Measurements from ENCODE around the gene ISOC2.
"Not testable (repeated sequence)": the region's sequence is repeated elsewhere in the genome, so short reads cannot be mapped to it uniquely, and the experiment has no call there.

The ISOC2 gene

DNA sequence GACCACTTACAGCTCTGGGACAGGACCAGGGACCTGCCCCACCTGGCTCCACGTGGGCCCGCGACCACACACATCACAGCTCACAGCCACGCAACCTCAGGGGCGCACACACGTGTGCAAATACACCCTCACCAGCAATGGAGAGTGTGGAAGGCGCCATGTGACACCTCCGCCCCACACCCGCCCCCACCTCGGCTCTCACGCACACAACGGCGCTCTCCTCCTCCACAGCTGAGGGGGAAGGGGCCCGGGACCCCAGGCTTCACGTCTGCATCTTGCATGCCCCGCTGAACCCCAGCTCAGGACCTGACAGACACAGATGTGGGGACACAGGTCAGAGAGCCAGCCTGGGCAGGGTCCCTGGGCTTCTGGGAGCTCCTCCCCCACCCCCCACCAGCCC, 12.0 kb downstream of the ISOC2 start:
- CTCF ChIA-PET, result no interaction called here
- TF ChIP-seq ARNT (IDR thresholded peaks at IDR 0.05) (no peak), L3MBTL2 (conservative IDR thresholded peaks at IDR 0.05) (no peak), ZNF384 (IDR thresholded peaks at IDR 0.05) (no peak), LEF1 (IDR thresholded peaks at IDR 0.05; ENCODE audit: borderline replicate concordance) (no peak), HDGF (IDR thresholded peaks at IDR 0.05; ENCODE audit: borderline replicate concordance) (no peak), NFRKB (IDR thresholded peaks at IDR 0.05) (no peak), BHLHE40 (IDR thresholded peaks at IDR 0.05; ENCODE audit: borderline replicate concordance) (no peak), FOXA1 (IDR thresholded peaks at IDR 0.05) (no peak), SUZ12 (IDR thresholded peaks at IDR 0.05) (no peak), CTBP1 (IDR thresholded peaks at IDR 0.05; ENCODE audit: borderline replicate concordance) (no peak), FOXK2 (IDR thresholded peaks at IDR 0.05) (no peak), TARDBP (IDR thresholded peaks at IDR 0.05) (no peak), SP1 (IDR thresholded peaks at IDR 0.05) (no peak), ELF4 (IDR thresholded peaks at IDR 0.05) (no peak), FOXM1 (IDR thresholded peaks at IDR 0.05; ENCODE audit: borderline replicate concordance) (no peak)
- TF ChIP-seq, protein P1, sequence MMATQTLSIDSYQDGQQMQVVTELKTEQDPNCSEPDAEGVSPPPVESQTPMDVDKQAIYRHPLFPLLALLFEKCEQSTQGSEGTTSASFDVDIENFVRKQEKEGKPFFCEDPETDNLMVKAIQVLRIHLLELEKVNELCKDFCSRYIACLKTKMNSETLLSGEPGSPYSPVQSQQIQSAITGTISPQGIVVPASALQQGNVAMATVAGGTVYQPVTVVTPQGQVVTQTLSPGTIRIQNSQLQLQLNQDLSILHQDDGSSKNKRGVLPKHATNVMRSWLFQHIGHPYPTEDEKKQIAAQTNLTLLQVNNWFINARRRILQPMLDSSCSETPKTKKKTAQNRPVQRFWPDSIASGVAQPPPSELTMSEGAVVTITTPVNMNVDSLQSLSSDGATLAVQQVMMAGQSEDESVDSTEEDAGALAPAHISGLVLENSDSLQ (IDR thresholded peaks at IDR 0.05), result no peak
- POLR2A ChIA-PET, result interaction anchor here (1.2 kb wide), 1 partner anchor 27 kb away, joined by 3 read pairs; the partner anchor contains the start of gene ZNF628
- no peak for DNase-seq (ENCODE audit: extremely low spot score)

DNA sequence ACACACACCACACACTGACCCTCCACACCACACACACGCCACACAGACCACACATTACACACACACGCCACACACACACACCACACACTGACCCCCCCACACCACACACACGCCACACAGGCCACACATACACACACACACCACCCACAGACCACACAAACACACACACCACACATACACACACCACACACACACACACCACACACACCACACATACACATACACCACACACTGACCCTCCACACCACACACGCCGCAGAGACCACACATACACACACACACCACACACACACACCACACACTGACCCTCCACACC, 13.3 kb downstream of the ISOC2 start:
- POLR2A ChIA-PET, result not testable (repeated sequence)

DNA sequence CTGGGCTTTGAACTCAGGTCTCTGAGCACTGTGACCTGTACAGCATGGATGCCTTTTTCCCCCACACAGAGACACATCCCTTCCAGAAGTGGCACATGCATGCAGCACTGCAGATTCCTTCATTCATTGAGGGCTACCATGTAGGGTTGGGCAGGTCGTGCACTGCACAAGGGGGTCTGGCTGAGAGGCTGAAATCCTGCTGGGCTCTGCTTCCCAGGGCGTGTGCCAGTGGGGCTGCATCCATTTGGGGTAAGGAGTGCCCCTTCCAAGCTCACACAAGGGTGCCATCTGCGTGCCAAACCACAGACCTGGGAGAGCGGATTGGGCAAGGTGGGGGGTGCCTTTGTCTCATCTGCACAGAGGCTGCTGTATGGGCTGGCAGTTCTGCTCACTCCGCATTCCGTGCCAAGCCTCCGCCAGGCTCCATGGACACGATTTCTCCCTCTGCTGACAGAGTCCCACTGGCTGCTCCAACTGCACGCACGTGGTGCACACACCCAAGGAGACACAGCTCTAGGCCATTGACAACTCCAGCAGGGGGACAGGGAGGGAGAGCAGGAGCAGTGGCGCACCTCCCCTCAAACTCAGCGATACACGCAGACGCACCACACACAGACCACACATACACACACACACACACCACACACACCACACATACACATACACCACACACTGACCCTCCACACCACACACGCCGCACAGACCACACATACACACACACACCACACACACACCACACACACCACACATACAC, 13.8 kb downstream of the ISOC2 start:
- TF ChIP-seq SP1 (IDR thresholded peaks at IDR 0.05), result no peak
- TF ChIP-seq SUZ12 (IDR thresholded peaks at IDR 0.05), result no peak
- no peak for TF ChIP-seq LEF1 (IDR thresholded peaks at IDR 0.05; ENCODE audit: borderline replicate concordance)
- ChIA-PET POLR2A (no interaction called here), CTCF (no interaction called here)
- DNase-seq (ENCODE audit: extremely low spot score), result no peak

More for the DNA sequence above, 13.3 kb downstream of the ISOC2 start:
- CTCF ChIA-PET; DNase-seq (ENCODE audit: extremely low spot score): not testable (repeated sequence)

DNA sequence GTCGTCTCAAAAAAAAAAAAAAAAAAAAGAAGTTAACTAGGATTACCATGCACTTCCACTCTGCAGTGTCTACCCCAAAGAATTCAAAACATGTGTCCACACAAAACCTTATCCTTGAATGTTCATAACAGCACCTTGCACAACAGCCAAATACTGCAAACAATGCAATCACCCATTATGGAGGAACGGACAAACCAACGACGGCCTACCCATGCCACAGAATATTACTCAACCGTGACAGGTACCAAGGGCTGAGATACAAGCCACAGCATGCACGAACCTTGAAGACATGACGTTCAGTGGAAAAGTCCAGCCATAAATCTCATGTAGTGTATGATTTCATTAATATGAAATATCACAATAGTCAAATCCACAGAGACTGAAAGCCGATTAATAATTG, 15.4 kb downstream of the ISOC2 start:
- ChIA-PET POLR2A (no interaction called here), CTCF (no interaction called here)
- TF ChIP-seq HDGF (IDR thresholded peaks at IDR 0.05; ENCODE audit: borderline replicate concordance), result no peak
- TF ChIP-seq L3MBTL2 (conservative IDR thresholded peaks at IDR 0.05), result no peak
- no peak for TF ChIP-seq FOXM1 (IDR thresholded peaks at IDR 0.05; ENCODE audit: borderline replicate concordance)
- TF ChIP-seq ELF4 (IDR thresholded peaks at IDR 0.05), result no peak
- TF ChIP-seq ZNF384 (IDR thresholded peaks at IDR 0.05), result no peak
- TF ChIP-seq, protein P1 (IDR thresholded peaks at IDR 0.05), result no peak
- no peak for TF ChIP-seq CTBP1 (IDR thresholded peaks at IDR 0.05; ENCODE audit: borderline replicate concordance)
- TF ChIP-seq LEF1 (IDR thresholded peaks at IDR 0.05; ENCODE audit: borderline replicate concordance), result no peak
- no peak for TF ChIP-seq NFRKB (IDR thresholded peaks at IDR 0.05)
- no peak for DNase-seq (ENCODE audit: extremely low spot score)

DNA sequence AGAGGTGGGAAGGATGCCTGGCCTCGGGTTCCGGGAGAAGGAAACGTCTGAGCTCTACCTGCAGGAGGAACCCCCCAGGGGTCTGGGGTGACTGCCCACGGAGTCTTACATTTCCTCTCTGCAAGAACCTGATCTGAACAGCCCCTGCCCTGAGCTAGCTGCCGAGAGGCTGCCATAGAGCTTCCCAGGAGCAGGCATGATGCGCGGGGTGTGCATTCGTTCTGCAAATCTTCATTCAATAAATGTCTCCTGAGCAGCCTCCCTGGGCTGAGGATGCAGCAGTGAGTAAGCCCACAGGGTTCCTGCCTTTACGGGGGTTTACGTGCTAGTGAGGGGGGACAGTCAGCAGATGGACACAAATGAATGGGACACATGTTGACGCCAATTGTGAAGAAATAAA, 16.8 kb downstream of the ISOC2 start:
- POLR2A ChIA-PET, result no interaction called here
- DNase-seq (ENCODE audit: extremely low spot score), result no peak
- TF ChIP-seq ARNT (IDR thresholded peaks at IDR 0.05) (no peak), SUZ12 (IDR thresholded peaks at IDR 0.05) (no peak)
- CTCF ChIA-PET, result interaction anchor here (1.0 to 1.3 kb wide), 2 partner anchors 23 kb away, joined by 3 to 4 read pairs; no protein-coding TSS in a partner anchor

DNA sequence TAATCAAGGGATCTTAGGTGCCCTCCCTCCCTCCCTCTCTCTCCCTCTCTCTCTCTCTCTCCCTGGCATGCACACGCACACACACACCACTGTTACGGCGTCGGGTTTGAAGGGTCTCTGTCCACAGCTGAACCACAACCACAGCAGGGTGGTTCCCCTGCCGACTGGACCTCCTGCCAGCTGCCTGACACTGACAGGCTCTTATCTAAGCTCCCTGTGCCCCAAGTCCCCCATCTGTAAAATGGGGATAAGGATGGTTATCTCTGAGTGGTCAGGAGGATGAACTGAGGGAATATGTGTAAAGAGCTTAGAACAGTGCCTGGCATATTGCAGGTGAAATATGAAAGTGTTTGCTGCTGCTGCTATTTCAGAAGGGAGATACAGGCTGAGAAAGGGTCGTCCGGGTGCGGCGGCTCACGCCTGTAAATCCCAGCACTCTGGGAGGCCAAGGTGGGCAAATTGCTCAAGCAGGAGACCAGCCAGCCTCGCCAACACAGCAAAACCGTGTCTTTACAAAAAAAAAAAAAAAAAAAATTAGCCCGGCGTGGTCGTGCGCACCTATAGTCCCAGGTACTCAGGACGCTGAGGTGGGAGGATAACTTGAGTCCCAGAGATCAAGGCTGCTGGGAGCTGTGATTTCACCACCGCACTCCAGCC, 17.5 kb downstream of the ISOC2 start:
- POLR2A ChIA-PET, result no interaction called here
- TF ChIP-seq FOXM1 (IDR thresholded peaks at IDR 0.05; ENCODE audit: borderline replicate concordance) (no peak), LEF1 (IDR thresholded peaks at IDR 0.05; ENCODE audit: borderline replicate concordance) (no peak), L3MBTL2 (conservative IDR thresholded peaks at IDR 0.05) (no peak), ELF4 (IDR thresholded peaks at IDR 0.05) (no peak), HDGF (IDR thresholded peaks at IDR 0.05; ENCODE audit: borderline replicate concordance) (no peak), NFRKB (IDR thresholded peaks at IDR 0.05) (no peak), SP1 (IDR thresholded peaks at IDR 0.05) (no peak), CTBP1 (IDR thresholded peaks at IDR 0.05; ENCODE audit: borderline replicate concordance) (no peak), FOXA1 (IDR thresholded peaks at IDR 0.05) (no peak), TARDBP (IDR thresholded peaks at IDR 0.05) (no peak), ARNT (IDR thresholded peaks at IDR 0.05) (no peak), ZNF384 (IDR thresholded peaks at IDR 0.05) (no peak), SUZ12 (IDR thresholded peaks at IDR 0.05) (no peak), BHLHE40 (IDR thresholded peaks at IDR 0.05; ENCODE audit: borderline replicate concordance) (no peak), FOXK2 (IDR thresholded peaks at IDR 0.05) (no peak)
- TF ChIP-seq, protein P1 (IDR thresholded peaks at IDR 0.05), result no peak
- DNase-seq (ENCODE audit: extremely low spot score), result no peak
- CTCF ChIA-PET, result interaction anchor here (1.3 kb wide), 1 partner anchor 24 kb away, joined by 4 read pairs; no protein-coding TSS in a partner anchor
